Heart left ventricle (tissue), 16 donors: ENCODE measurements around the gene SHISA9. TPM values are rescaled to one million over a fixed set of nuclear protein-coding genes. Genes with fewer than 3 reads are reported as not detected.

Experiments used
- ATAC-seq, 4 donors: fragments of 200-7000 bp; cut with Tn5 transposase; one replicate each; pipeline ENCODE4 v1.9.1; 2020 to 2022; ENCODE audit warnings: moderate library complexity in 4 of 4, mild to moderate bottlenecking in 3 of 4, moderate number of reproducible peaks in 1 of 4
- DNase-seq, 5 donors: peaks; one replicate each; pipeline ENCODE4 v3.0.0-alpha.2; 2020
- H3K27ac ChIP-seq, 12 donors: fragments of 200-600 bp; sonication (generic) in 4 of 12; one replicate each; pipeline versions ENCODE4 v1.5.0 to v1.8.0; 2016 to 2022; ENCODE audit warnings: mild to moderate bottlenecking in 2 of 12
- H3K27me3 ChIP-seq, 9 donors: fragments of 200-600 bp; sonication (generic) in 2 of 9; one replicate each; pipeline versions ENCODE4 v1.5.1 to v1.8.0; 2016 to 2022; ENCODE audit warnings: mild to moderate bottlenecking in 3 of 9
- H3K36me3 ChIP-seq, 9 donors: fragments of 200-600 bp; sonication (generic) in 2 of 9; one replicate each; pipeline versions ENCODE4 v1.5.0 to v1.8.0; 2018 to 2022; ENCODE audit warnings: mild to moderate bottlenecking in 2 of 9
- H3K4me1 ChIP-seq, 12 donors: fragments of 200-600 bp; sonication (generic) in 4 of 12; one replicate each; pipeline versions ENCODE4 v1.5.0 to v1.8.0; 2016 to 2022; ENCODE audit warnings: mild to moderate bottlenecking in 3 of 12
- H3K4me3 ChIP-seq, 12 donors: fragments of 200-600 bp; sonication (generic) in 4 of 12; one replicate each; pipeline versions ENCODE4 v1.5.0 to v1.8.0; 2017 to 2022; ENCODE audit warnings: mild to moderate bottlenecking in 9 of 12, moderate library complexity in 4 of 12
- H3K9me3 ChIP-seq, 12 donors: fragments of 200-600 bp; sonication (generic) in 4 of 12; one replicate each; pipeline versions ENCODE4 v1.5.0 to v1.8.0; 2016 to 2022; ENCODE audit warnings: mild to moderate bottlenecking in 1 of 12
- POLR2A ChIP-seq, 2 donors: fragments of 450-650 bp; IDR thresholded peaks; one replicate each; pipeline ENCODE4 v1.6.1; 2017; ENCODE audit warnings: antibody characterized with exemption in 2 of 2, mild to moderate bottlenecking in 2 of 2, moderate library complexity in 2 of 2
- WGBS, 4 donors: extraction: QIAGEN DNeasy Blood & Tissue Kit in 2 of 4; methylation state at CpG; one replicate each; pipeline versions ENCODE4 v1.1.5 to v1.1.7; 2013 to 2018; 5-methylcytosine and 5-hydroxymethylcytosine counted together
- intact Hi-C, 10 donors: fragments of 100-400 bp; cut with DNase I; formaldehyde crosslinking; loops; one replicate each; pipeline versions ENCODE4 v1.11.1 to v1.14.2; 2022
- polyA plus RNA-seq, 2 donors: library from polyadenylated mRNA; stranded (reverse); fragments of 200-250 nt; gene quantifications; one replicate each; pipeline ENCODE4 v1.2.3, GENCODE V29; 2013
- total RNA-seq, 9 donors: library from RNA; depleted of rRNA in 2 of 9; stranded (reverse); fragments of >200 nt in 2 of 9; fragmentation: NEBNext Ultra II Directional in 3 of 9; extraction: Animal tissue kit (Norgen Biotek cat#: 25700) in 3 of 9; gene quantifications; one replicate each; pipeline versions ENCODE4 v1.1.0 to v1.2.4, GENCODE V29; 2016 to 2023
- TF ChIP-seq, protein P1 (sequence below), 12 donors: fragments of 200-600 bp; sonication (generic) in 4 of 12; IDR thresholded peaks; one replicate each; pipeline versions ENCODE4 v1.5.0 to v1.8.0; 2018 to 2022; ENCODE audit warnings: antibody characterized with exemption in 12 of 12, mild to moderate bottlenecking in 5 of 12
- donor health status: ischemic (EF 13 %, LVEDD 7.1; RV severe dilation, severe dysfunction).
- donor health status: healthy with polysubstance abuse.
- donor health status: DM: no; HTN: yes; CAD: no.
- donor health status: DM: no; HTN: no; CAD: no.
- donor health status: ischemic (EF 25% LVEDD 6.9; RV normal size, moderate dysfunction).
- donor health status: ischemic (EF 25% LVEDD 5.7; RV mildly dilated, moderate dysfunction).
- donor health status: healthy.
- donor health status: DM: yes; HTN: yes; CAD: no.
- donor health status: ischemic (EF 35%, LVEDD 5.7; RV mildly dilated, moderate dysfunction).
- donor health status: nonischemic (EF 11% LVEDD 7.7; RV severe dilation, severe dysfunction).
- donor health status: DM: yes; HTN: yes; CAD: no.
- donor health status: PGD.
- donor health status: ischemic (EF 29% LVEDD 5.4; RV normal size, mild dysfunction).
- donor health status: nonischemic (EF 23%, LVEDD 6.1; RV moderate dilation, normal function).

The SHISA9 gene
- total and polyA plus RNA-seq, 11 donors, result 0.08 to 0.83 (median 0.24) TPM; not detected in 1

DNA sequence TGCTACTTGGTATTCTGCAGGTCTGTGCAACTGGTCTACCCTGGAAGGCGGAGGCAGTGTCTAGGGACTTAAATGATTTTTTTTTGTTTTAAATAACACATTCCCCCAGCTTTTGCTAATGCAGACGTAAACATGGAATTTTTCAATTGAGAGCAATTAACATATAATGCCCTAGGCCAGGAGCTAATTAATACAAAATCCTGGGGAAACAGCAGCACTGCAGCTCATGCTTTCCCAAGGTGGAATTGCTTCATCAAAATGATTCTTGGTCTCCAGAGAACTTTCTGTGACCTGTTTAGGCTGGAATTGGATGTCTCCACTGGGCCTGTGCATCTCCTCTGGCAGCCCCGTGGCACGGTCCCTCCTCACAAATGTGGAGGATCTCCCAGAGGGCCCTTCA, 50.6 kb downstream of the SHISA9 start:
- H3K9me3 ChIP-seq, result peaks cover 0 to 5% (median 0%) of the 10 kb centered on the region in 12 donors
- no peak overlapping the region for H3K27ac ChIP-seq
- WGBS, 4 donors, result 78 to 87% (median 82%) methylated on average over 4 of the region's 4 CpGs
- intact Hi-C loops, result no loop called here
- no peaks in the 10 kb centered on the region for H3K36me3 ChIP-seq
- peaks cover 0 to 4% (median 0%) of the 10 kb centered on the region in 9 donors for H3K27me3 ChIP-seq
- DNase-seq, result no peak
- TF ChIP-seq, protein P1, sequence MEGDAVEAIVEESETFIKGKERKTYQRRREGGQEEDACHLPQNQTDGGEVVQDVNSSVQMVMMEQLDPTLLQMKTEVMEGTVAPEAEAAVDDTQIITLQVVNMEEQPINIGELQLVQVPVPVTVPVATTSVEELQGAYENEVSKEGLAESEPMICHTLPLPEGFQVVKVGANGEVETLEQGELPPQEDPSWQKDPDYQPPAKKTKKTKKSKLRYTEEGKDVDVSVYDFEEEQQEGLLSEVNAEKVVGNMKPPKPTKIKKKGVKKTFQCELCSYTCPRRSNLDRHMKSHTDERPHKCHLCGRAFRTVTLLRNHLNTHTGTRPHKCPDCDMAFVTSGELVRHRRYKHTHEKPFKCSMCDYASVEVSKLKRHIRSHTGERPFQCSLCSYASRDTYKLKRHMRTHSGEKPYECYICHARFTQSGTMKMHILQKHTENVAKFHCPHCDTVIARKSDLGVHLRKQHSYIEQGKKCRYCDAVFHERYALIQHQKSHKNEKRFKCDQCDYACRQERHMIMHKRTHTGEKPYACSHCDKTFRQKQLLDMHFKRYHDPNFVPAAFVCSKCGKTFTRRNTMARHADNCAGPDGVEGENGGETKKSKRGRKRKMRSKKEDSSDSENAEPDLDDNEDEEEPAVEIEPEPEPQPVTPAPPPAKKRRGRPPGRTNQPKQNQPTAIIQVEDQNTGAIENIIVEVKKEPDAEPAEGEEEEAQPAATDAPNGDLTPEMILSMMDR (IDR thresholded peaks at IDR 0.05), result no peak
- no peak for TF ChIP-seq POLR2A (IDR thresholded peaks at IDR 0.05)
- no peaks in the 10 kb centered on the region for H3K4me1 ChIP-seq
- no peak overlapping the region for H3K4me3 ChIP-seq
- no peak for ATAC-seq

DNA sequence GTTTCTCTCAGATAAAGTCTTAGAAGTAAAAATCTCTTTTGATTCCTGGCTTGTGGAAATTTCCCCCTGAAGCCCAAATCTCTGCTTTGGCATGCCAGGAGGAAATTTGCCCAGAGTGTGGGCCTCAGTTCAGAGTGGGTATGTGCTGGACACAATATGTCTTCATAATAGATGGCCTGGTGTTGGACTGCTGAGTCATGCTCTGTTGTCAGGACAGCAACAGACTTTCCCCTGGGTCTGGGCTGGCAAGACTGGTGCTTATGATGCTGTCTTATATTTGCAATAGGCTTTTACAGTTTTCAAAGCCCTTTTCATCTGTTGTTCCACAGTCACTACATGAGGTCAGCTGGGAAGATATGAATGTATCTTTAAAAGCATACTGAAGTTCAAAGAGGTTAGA, 57.0 kb downstream of the SHISA9 start:
- DNase-seq (no peak), ATAC-seq (no peak)
- peaks cover 0 to 4% (median 0%) of the 10 kb centered on the region in 12 donors for H3K9me3 ChIP-seq
- TF ChIP-seq, protein P1 (IDR thresholded peaks at IDR 0.05), result no peak
- no peak for TF ChIP-seq POLR2A (IDR thresholded peaks at IDR 0.05)
- H3K36me3 ChIP-seq, result no peaks in the 10 kb centered on the region
- no peak overlapping the region for H3K4me3 ChIP-seq
- no peak overlapping the region for H3K27ac ChIP-seq
- H3K27me3 ChIP-seq, result no peaks in the 10 kb centered on the region
- no peaks in the 10 kb centered on the region for H3K4me1 ChIP-seq
- intact Hi-C loops, result no loop called here

DNA sequence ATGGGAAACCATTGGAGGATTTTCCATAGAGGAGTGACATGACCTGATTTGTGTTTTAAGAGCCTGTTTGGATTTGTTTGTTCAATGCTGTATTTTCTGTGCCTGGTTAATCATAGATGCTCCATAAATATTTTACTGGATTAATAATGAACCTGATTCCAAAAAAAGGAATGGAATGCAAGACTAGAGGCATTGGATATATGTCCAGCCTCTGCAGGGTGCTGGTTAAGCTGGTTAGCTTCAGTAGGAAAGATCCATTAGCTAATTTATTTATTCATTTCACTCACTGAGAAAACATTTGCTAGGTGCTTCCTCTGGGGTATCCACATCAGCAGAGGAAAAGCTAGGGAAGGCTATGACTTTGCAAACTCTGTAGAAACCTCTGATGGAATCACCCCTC, 57.7 kb downstream of the SHISA9 start:
- H3K27ac ChIP-seq, result no peak overlapping the region
- intact Hi-C loops, result no loop called here
- no peaks in the 10 kb centered on the region for H3K4me1 ChIP-seq
- no peak overlapping the region for H3K4me3 ChIP-seq
- H3K9me3 ChIP-seq, result peaks cover 0 to 4% (median 0%) of the 10 kb centered on the region in 12 donors
- no peaks in the 10 kb centered on the region for H3K36me3 ChIP-seq
- H3K27me3 ChIP-seq, result no peaks in the 10 kb centered on the region
- TF ChIP-seq, protein P1 (IDR thresholded peaks at IDR 0.05), result no peak
- TF ChIP-seq POLR2A (IDR thresholded peaks at IDR 0.05), result no peak
- DNase-seq (no peak), ATAC-seq (no peak)

DNA sequence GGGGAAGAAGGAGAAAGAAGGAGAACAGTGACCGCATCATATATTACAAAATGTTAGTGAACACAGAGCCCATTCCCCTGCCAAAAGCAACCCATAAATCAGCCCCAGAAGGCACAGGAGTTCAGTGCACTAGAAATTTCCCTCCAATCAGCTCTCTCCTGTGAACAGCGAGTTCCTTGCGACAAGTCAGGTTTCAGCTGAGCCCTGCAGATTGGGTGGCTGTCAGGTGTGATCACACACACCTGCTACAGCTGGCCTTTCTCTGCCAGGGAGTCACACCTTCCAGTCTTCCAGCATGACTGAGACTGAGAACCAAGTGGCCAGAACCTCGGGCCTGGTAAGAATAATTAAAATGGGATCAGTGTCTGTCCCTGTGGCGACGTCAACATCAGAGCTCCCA, 60.2 kb downstream of the SHISA9 start:
- TF ChIP-seq, protein P1 (IDR thresholded peaks at IDR 0.05), result no peak
- TF ChIP-seq POLR2A (IDR thresholded peaks at IDR 0.05), result no peak
- ATAC-seq, result no peak
- 78 to 85% (median 81%) methylated on average over 6 of the region's 6 CpGs for WGBS, 4 donors
- peaks cover 0 to 4% (median 0%) of the 10 kb centered on the region in 12 donors for H3K9me3 ChIP-seq
- no peak for DNase-seq
- no peak overlapping the region for H3K27ac ChIP-seq
- no peaks in the 10 kb centered on the region for H3K4me1 ChIP-seq
- intact Hi-C loops, result no loop called here
- no peak overlapping the region for H3K4me3 ChIP-seq
- no peaks in the 10 kb centered on the region for H3K27me3 ChIP-seq
- H3K36me3 ChIP-seq, result no peaks in the 10 kb centered on the region
